Kidney (tissue), 14 donors: ENCODE results near the gene SLC41A3. TPM values are rescaled to one million over a fixed set of nuclear protein-coding genes. Genes with fewer than 3 reads are reported as not detected.

Experiments used
- DNase-seq, 5 donors: peaks; one replicate each; pipeline ENCODE4 v3.0.0-alpha.2; 2013 to 2020
- FAIRE-seq: peaks from 2 replicates; lab custom pipeline; 2012; peaks lifted over from hg19 to GRCh38; lab: Jason Lieb, UNC
- H3K27ac ChIP-seq, 2 donors: one replicate each; pipeline ENCODE4 v1.7.0; 2013; ENCODE audit warnings: low read depth in 2 of 2, low read length in 2 of 2, inconsistent platforms in 1 of 2
- H3K27me3 ChIP-seq: one replicate; pipeline ENCODE4 v1.7.1; 2013; ENCODE audit warnings: low read length, inconsistent platforms; ENCODE audit not compliant: control insufficient read depth, insufficient read depth
- H3K36me3 ChIP-seq, 3 donors: one replicate each; pipeline versions ENCODE4 v1.7.0 to v1.7.1; 2013; ENCODE audit warnings: low read length in 3 of 3, control low read depth in 1 of 3, inconsistent platforms in 1 of 3; ENCODE audit not compliant: insufficient read depth in 3 of 3, control insufficient read depth in 2 of 3
- H3K4me1 ChIP-seq, 3 donors: one replicate each; pipeline versions ENCODE4 v1.7.0 to v1.7.1; 2013; ENCODE audit warnings: low read length in 3 of 3, inconsistent platforms in 1 of 3, low read depth in 1 of 3; ENCODE audit not compliant: control insufficient read depth in 2 of 3, insufficient read depth in 2 of 3
- H3K4me3 ChIP-seq, 3 donors: one replicate each; pipeline versions ENCODE4 v1.7.0 to v1.8.1; 2013; ENCODE audit warnings: low read length in 3 of 3, control low read depth in 1 of 3, inconsistent platforms in 1 of 3
- H3K9ac ChIP-seq, 3 donors: one replicate each; pipeline versions ENCODE4 v1.7.0 to v1.7.1; 2013; ENCODE audit warnings: low read length in 3 of 3, control low read depth in 1 of 3, inconsistent platforms in 1 of 3
- H3K9me3 ChIP-seq, 3 donors: one replicate each; pipeline versions ENCODE4 v1.7.0 to v1.7.1; 2013; ENCODE audit warnings: low read length in 3 of 3, control low read depth in 1 of 3, inconsistent platforms in 1 of 3; ENCODE audit not compliant: control insufficient read depth in 2 of 3, insufficient read depth in 1 of 3
- intact Hi-C: fragments of 100-400 bp; cut with DNase I; formaldehyde crosslinking; loops from one replicate; pipeline ENCODE4 v1.11.1; 2022
- polyA plus RNA-seq: library from polyadenylated mRNA; stranded (reverse); fragments of 350-450 nt; fragmentation: Illumina TruSeq; extraction: RNeasy Lipid Tissue Mini Kit (QIAGEN cat#74804); gene quantifications from one replicate; pipeline ENCODE4 v1.2.3, GENCODE V29; 2014; ENCODE audit warnings: low read depth, low replicate concordance; ENCODE audit not compliant: insufficient read depth
- total RNA-seq: library from RNA; stranded (reverse); fragmentation: NEBNext Ultra II Directional; extraction: Animal tissue kit (Norgen Biotek cat#: 25700); gene quantifications from one replicate; pipeline ENCODE4 v1.2.1, GENCODE V29; 2021
- TF ChIP-seq, protein P1 (sequence below): IDR thresholded peaks from 3 replicates; pipeline ENCODE4 v1.5.1; 2012; ENCODE audit warnings: mild to moderate bottlenecking, moderate library complexity, borderline replicate concordance; ENCODE audit not compliant: insufficient read depth; ENCODE audit errors: extremely low read depth
- donor health status: control.
- donor health status: control.
- donor health status: control.
- donor health status: control.
- donor health status: control.
- donor health status: DM: yes; HTN: yes; CAD: no.
- donor health status: Normal renal cell carcinoma (clear cell type).

Gene SLC41A3
- total and polyA plus RNA-seq, 2 donors from 2014 or later, result 31.6 to 74.3 TPM

DNA sequence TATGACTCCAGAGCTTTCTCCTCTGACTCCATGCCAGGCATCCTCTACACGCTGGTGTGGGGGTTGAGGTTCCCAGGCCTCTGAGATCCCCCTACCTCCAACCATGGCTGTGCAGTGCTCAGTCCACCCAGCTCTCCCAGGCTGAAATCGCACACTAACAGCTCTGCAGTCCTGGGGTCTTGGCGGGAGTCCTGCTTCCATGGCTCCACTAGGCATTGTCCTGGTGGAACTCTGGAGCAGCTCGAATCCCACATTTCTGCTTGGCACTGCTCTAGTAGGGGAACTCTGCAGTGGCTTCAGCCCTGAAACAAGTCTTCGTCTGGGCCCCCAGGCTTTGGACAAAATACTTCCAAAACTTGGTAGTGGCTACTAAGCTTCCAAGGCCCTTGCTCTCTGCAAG, 64.2 kb downstream of the SLC41A3 start:
- peak in 1 of 5 donors; percentile 5 for DNase-seq
- FAIRE-seq, result no peak

DNA sequence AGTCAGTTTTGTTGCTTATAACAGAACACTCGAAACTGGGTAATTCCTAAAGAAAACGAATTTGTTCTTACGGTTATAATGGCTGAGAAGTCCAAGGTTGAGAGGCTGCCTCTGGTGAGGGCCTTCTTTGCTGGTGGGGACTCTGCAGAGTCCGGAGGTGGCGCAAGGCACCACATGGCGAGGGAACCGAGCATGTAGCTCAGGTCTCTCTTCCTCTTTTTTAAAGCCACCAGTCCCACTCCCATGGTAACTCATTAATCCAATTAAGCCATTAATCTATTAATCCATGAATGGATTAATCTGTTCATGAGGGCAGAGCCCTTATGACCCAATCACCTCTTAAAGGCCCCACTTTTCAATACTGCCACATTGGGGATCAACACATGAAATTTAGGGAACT, 64.9 kb downstream of the SLC41A3 start:
- TF ChIP-seq, protein P1, sequence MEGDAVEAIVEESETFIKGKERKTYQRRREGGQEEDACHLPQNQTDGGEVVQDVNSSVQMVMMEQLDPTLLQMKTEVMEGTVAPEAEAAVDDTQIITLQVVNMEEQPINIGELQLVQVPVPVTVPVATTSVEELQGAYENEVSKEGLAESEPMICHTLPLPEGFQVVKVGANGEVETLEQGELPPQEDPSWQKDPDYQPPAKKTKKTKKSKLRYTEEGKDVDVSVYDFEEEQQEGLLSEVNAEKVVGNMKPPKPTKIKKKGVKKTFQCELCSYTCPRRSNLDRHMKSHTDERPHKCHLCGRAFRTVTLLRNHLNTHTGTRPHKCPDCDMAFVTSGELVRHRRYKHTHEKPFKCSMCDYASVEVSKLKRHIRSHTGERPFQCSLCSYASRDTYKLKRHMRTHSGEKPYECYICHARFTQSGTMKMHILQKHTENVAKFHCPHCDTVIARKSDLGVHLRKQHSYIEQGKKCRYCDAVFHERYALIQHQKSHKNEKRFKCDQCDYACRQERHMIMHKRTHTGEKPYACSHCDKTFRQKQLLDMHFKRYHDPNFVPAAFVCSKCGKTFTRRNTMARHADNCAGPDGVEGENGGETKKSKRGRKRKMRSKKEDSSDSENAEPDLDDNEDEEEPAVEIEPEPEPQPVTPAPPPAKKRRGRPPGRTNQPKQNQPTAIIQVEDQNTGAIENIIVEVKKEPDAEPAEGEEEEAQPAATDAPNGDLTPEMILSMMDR, result no peak
- Histone ChIP-seq H3K9me3 (no peaks in the 10 kb centered on the region), H3K27ac (no peak overlapping the region), H3K4me3 (no peak overlapping the region), H3K27me3 (no peaks in the 10 kb centered on the region), H3K36me3 (peaks cover 0 to 5% (median 0%) of the 10 kb centered on the region in 3 donors), H3K4me1 (no peaks in the 10 kb centered on the region), H3K9ac (no peak overlapping the region)
- FAIRE-seq (no peak), DNase-seq (no peak)
- intact Hi-C loops, result no loop called here

More for the DNA sequence above, 64.2 kb downstream of the SLC41A3 start:
- Histone ChIP-seq H3K4me1 (no peaks in the 10 kb centered on the region), H3K9me3 (no peaks in the 10 kb centered on the region), H3K27ac (no peak overlapping the region), H3K36me3 (peaks cover 0 to 8% (median 0%) of the 10 kb centered on the region in 3 donors), H3K9ac (no peak overlapping the region), H3K27me3 (no peaks in the 10 kb centered on the region), H3K4me3 (no peak overlapping the region)
- intact Hi-C loops, result no loop called here
- TF ChIP-seq, protein P1, result no peak

DNA sequence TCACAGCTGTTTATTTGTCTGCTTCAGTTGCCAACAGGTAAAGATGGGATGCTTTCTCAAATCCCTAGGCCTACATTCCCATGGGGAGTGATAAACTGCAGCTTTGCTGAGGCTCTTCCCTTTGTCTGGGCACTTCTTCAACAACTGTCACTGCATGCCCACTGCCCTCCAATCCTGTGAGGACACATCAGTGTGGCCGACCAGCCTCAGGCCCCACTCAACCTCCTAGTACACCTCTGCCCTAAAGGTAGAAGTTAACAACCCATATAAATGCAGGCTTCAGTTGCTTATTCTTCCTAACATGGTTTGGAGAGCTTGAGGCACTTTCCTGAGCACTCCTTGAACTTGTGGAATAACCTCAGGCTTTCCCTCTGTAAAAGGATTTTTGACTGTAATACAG, 65.4 kb downstream of the SLC41A3 start:
- FAIRE-seq (no peak), DNase-seq (peak in 1 of 5 donors; percentile 2)
- Histone ChIP-seq H3K4me1 (no peaks in the 10 kb centered on the region), H3K9me3 (no peaks in the 10 kb centered on the region), H3K27ac (no peak overlapping the region), H3K36me3 (peaks cover 0 to 3% (median 2%) of the 10 kb centered on the region in 3 donors), H3K27me3 (no peaks in the 10 kb centered on the region), H3K4me3 (no peak overlapping the region), H3K9ac (no peak overlapping the region)
- intact Hi-C loops, result no loop called here
- TF ChIP-seq, protein P1, result no peak

DNA sequence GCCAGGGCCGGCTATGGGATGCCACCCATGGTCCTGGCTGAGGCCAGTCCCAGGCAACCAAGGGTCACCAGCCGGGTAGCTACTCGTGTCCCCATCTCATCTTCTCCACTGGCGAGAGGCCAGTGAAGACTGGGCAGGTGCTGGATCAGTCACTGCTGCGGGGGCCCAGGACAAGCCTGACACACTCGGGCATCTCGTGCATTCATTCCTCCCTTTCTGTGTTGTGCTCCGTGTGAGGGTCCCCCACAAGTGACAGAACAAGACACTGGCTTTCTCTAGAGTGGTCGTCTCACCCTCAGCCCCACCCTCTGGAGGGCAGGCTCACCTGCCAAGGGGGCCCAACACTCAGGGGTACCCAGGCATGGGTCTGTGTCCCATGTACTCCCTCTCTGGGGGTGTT, 66.6 kb downstream of the SLC41A3 start:
- TF ChIP-seq, protein P1, result no peak
- Histone ChIP-seq H3K4me3 (no peak overlapping the region), H3K36me3 (peaks cover 0 to 3% (median 2%) of the 10 kb centered on the region in 3 donors), H3K9ac (no peak overlapping the region), H3K27me3 (no peaks in the 10 kb centered on the region), H3K9me3 (no peaks in the 10 kb centered on the region), H3K4me1 (no peaks in the 10 kb centered on the region), H3K27ac (no peak overlapping the region)
- intact Hi-C loops, result no loop called here
- FAIRE-seq, result no peak
- no peak for DNase-seq
